Measurements from ENCODE around the gene PAGE2B.
"Not testable (repeated sequence)": the region's sequence is repeated elsewhere in the genome, so short reads cannot be mapped to it uniquely, and the experiment has no call there.

DNA sequence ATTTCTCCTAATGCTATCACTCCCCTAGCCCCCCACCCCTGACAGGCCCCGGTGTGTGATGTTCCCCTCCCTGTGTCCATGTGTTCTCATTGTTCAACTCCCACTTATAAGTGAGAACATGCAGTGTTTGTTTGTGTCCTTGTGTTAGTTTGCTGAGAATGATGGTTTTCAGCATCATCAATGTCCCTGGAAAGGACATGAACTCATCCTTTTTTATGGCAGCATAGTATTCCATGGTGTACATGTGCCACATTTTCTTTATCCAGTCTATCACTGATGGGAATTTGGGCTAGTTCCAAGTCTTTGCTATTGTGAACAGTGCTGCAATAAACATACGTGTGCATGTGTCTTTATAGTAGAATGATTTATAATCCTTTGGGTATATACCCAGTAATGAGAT, 7.7 kb upstream of the PAGE2B start:
- TF ChIP-seq, protein P1, sequence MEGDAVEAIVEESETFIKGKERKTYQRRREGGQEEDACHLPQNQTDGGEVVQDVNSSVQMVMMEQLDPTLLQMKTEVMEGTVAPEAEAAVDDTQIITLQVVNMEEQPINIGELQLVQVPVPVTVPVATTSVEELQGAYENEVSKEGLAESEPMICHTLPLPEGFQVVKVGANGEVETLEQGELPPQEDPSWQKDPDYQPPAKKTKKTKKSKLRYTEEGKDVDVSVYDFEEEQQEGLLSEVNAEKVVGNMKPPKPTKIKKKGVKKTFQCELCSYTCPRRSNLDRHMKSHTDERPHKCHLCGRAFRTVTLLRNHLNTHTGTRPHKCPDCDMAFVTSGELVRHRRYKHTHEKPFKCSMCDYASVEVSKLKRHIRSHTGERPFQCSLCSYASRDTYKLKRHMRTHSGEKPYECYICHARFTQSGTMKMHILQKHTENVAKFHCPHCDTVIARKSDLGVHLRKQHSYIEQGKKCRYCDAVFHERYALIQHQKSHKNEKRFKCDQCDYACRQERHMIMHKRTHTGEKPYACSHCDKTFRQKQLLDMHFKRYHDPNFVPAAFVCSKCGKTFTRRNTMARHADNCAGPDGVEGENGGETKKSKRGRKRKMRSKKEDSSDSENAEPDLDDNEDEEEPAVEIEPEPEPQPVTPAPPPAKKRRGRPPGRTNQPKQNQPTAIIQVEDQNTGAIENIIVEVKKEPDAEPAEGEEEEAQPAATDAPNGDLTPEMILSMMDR (IDR thresholded peaks at IDR 0.05): not testable (repeated sequence)
- TF ChIP-seq EZH2 (IDR thresholded peaks at IDR 0.05): not testable (repeated sequence)

All from neural progenitor cell (in vitro differentiated cells).